H1 (cell line): ENCODE measurements around the gene MAP7D2. TPM values are rescaled to one million over a fixed set of nuclear protein-coding genes. Genes with fewer than 3 reads are reported as not detected.
"Not testable (repeated sequence)": the region's sequence is repeated elsewhere in the genome, so short reads cannot be mapped to it uniquely, and the experiment has no call there.

Experiments used
- CTCF ChIA-PET: fragments of 300-600 bp; sonication (Branson Sonifier 250); formaldehyde crosslinking; loops from one replicate; lab custom pipeline; 2021; ENCODE audit not compliant: partially characterized antibody; lab: Charles Lee
- POLR2A ChIA-PET: fragments of 300-600 bp; sonication (Branson Sonifier 250); formaldehyde crosslinking; loops from one replicate; lab custom pipeline; 2021; ENCODE audit warnings: inconsistent platforms; ENCODE audit not compliant: partially characterized antibody; lab: Charles Lee
- DNase-seq, 2 experiments: peaks; one replicate each; pipeline versions ENCODE4 v3.0.0 to v3.0.0-alpha.2; 2010 to 2022; ENCODE audit warnings: low spot score in 2 of 2, low read depth in 1 of 2, mixed read lengths in 1 of 2
- FAIRE-seq: peaks from 2 replicates; lab custom pipeline; 2011; peaks lifted over from hg19 to GRCh38; lab: Jason Lieb, UNC
- H2AFZ ChIP-seq: 2 replicates; pipeline ENCODE4 v1.8.1; 2012; ENCODE audit warnings: low read length, inconsistent platforms
- H2AK5ac ChIP-seq: 2 replicates; pipeline ENCODE4 v1.6.1; 2013; ENCODE audit warnings: low read depth, low read length
- H2BK120ac ChIP-seq: replicated peaks from 2 replicates; pipeline ENCODE3; 2013; ENCODE audit warnings: low read depth, low read length, inconsistent platforms
- H2BK12ac ChIP-seq: 2 replicates; pipeline ENCODE4 v1.6.1; 2013; ENCODE audit warnings: low read depth, low read length
- H2BK15ac ChIP-seq: 2 replicates; pipeline ENCODE4 v1.6.1; 2013; ENCODE audit warnings: low read length
- H2BK20ac ChIP-seq: 2 replicates; pipeline ENCODE4 v1.6.1; 2013; ENCODE audit warnings: low read length
- H2BK5ac ChIP-seq: 2 replicates; pipeline ENCODE4 v1.6.1; 2013; ENCODE audit warnings: low read depth, low read length
- H3K14ac ChIP-seq: 2 replicates; pipeline ENCODE4 v1.6.1; 2013; ENCODE audit warnings: inconsistent platforms; ENCODE audit not compliant: insufficient read length
- H3K18ac ChIP-seq: 2 replicates; pipeline ENCODE4 v1.6.1; 2013; ENCODE audit warnings: low read length; ENCODE audit errors: extremely low read depth
- H3K23ac ChIP-seq: 2 replicates; pipeline ENCODE4 v1.6.1; 2013; ENCODE audit warnings: inconsistent platforms; ENCODE audit not compliant: insufficient read length
- H3K23me2 ChIP-seq: 2 replicates; pipeline ENCODE4 v1.6.1; 2013; ENCODE audit warnings: low read depth, low read length
- H3K27ac ChIP-seq: 2 replicates; pipeline ENCODE4 v1.6.1; 2011; ENCODE audit warnings: low read depth, low read length, inconsistent platforms
- H3K27me3 ChIP-seq, 4 experiments: replicated peaks in 1 of 4; 1 replicate in 1 of 4; 2 replicates in 3 of 4; pipeline versions ENCODE4 v1.6.1 to v1.8.1; 2011 to 2013; ENCODE audit warnings: low read length in 3 of 4, mild to moderate bottlenecking in 3 of 4, inconsistent platforms in 2 of 4, mixed read lengths in 2 of 4, moderate library complexity in 1 of 4; ENCODE audit not compliant: control insufficient read depth in 3 of 4, insufficient read depth in 3 of 4; ENCODE audit errors: extremely low read depth in 1 of 4
- H3K36me3 ChIP-seq, 4 experiments: 2 replicates each; pipeline versions ENCODE4 v1.6.1 to v1.8.1; 2011 to 2013; ENCODE audit warnings: mild to moderate bottlenecking in 4 of 4, low read length in 3 of 4, moderate library complexity in 2 of 4, control low read depth in 1 of 4, inconsistent platforms in 1 of 4; ENCODE audit not compliant: insufficient read depth in 4 of 4, control insufficient read depth in 2 of 4
- H3K4ac ChIP-seq: replicated peaks from 2 replicates; pipeline ENCODE3; 2013; ENCODE audit warnings: low read length, low read depth, mixed read lengths, inconsistent platforms; ENCODE audit not compliant: insufficient read length
- H3K4me1 ChIP-seq, 4 experiments: replicated peaks in 1 of 4; 1 replicate in 1 of 4; 2 replicates in 3 of 4; pipeline versions ENCODE4 v1.6.1 to v1.8.1; 2011 to 2013; ENCODE audit warnings: low read length in 3 of 4, inconsistent platforms in 2 of 4, mixed read lengths in 1 of 4; ENCODE audit not compliant: insufficient read depth in 4 of 4, control insufficient read depth in 3 of 4
- H3K4me2 ChIP-seq, 2 experiments: 2 replicates each; pipeline versions ENCODE4 v1.6.1 to v1.8.1; 2011 to 2013; ENCODE audit warnings: low read depth in 2 of 2, low read length in 2 of 2, control low read depth in 1 of 2, inconsistent platforms in 1 of 2, mild to moderate bottlenecking in 1 of 2; ENCODE audit not compliant: insufficient read depth in 1 of 2
- H3K4me3 ChIP-seq, 4 experiments: fragments of 200-600, 300-600 bp in 1 of 4; sonication (generic), shearing (Covaris generic), sonication (Bioruptor Twin) in 1 of 4; 2 replicates each; pipeline versions ENCODE4 v1.5.1 to v1.8.1; 2011 to 2016; ENCODE audit warnings: low read length in 4 of 4, low read depth in 3 of 4, control low read depth in 2 of 4, inconsistent platforms in 2 of 4, mild to moderate bottlenecking in 2 of 4, mixed read lengths in 1 of 4, moderate library complexity in 1 of 4; ENCODE audit not compliant: insufficient read depth in 2 of 4; ENCODE audit errors: extremely low read depth in 1 of 4
- H3K56ac ChIP-seq: replicated peaks from 2 replicates; pipeline ENCODE3; 2013; ENCODE audit warnings: low read depth, mild to moderate bottlenecking, mixed read lengths, low read length, inconsistent platforms; ENCODE audit not compliant: insufficient read length
- H3K79me1 ChIP-seq: 2 replicates; pipeline ENCODE4 v1.6.1; 2013; ENCODE audit warnings: low read depth, low read length, control low read depth
- H3K79me2 ChIP-seq, 2 experiments: 2 replicates each; pipeline versions ENCODE4 v1.6.1 to v1.8.1; 2012 to 2013; ENCODE audit warnings: low read length in 2 of 2, mild to moderate bottlenecking in 2 of 2, inconsistent platforms in 1 of 2; ENCODE audit not compliant: insufficient read depth in 2 of 2, control insufficient read depth in 1 of 2
- H3K9ac ChIP-seq, 4 experiments: replicated peaks in 1 of 4; 1 replicate in 1 of 4; 2 replicates in 3 of 4; pipeline versions ENCODE4 v1.6.1 to v1.8.1; 2011 to 2013; ENCODE audit warnings: low read depth in 3 of 4, low read length in 3 of 4, control low read depth in 2 of 4, mild to moderate bottlenecking in 2 of 4, moderate library complexity in 2 of 4, inconsistent platforms in 1 of 4; ENCODE audit errors: extremely low read depth in 1 of 4
- H3K9me3 ChIP-seq, 2 experiments: 2 replicates each; pipeline versions ENCODE4 v1.6.1 to v1.8.1; 2012 to 2013; ENCODE audit warnings: mild to moderate bottlenecking in 2 of 2, moderate library complexity in 2 of 2, control low read depth in 1 of 2, inconsistent platforms in 1 of 2, low read depth in 1 of 2, low read length in 1 of 2, mixed read lengths in 1 of 2; ENCODE audit not compliant: insufficient read depth in 2 of 2
- H4K20me1 ChIP-seq, 2 experiments: replicated peaks in 1 of 2; 2 replicates each; pipeline versions ENCODE3 to v1.8.1; 2011 to 2013; ENCODE audit warnings: inconsistent platforms in 2 of 2, low read length in 2 of 2, mild to moderate bottlenecking in 1 of 2; ENCODE audit not compliant: insufficient read depth in 2 of 2, control insufficient read depth in 1 of 2
- H4K5ac ChIP-seq: 2 replicates; pipeline ENCODE4 v1.6.1; 2013; ENCODE audit warnings: low read length, low read depth, mixed read lengths, inconsistent platforms; ENCODE audit not compliant: insufficient read length
- H4K8ac ChIP-seq: 2 replicates; pipeline ENCODE4 v1.8.0; 2013; ENCODE audit warnings: mild to moderate bottlenecking, moderate library complexity, low read length, inconsistent platforms; ENCODE audit not compliant: insufficient read depth; ENCODE audit errors: extremely low read depth
- H4K91ac ChIP-seq: replicated peaks from 2 replicates; pipeline ENCODE3; 2013; ENCODE audit warnings: low read length, mixed read lengths, inconsistent platforms; ENCODE audit not compliant: insufficient read length
- WGBS, 2 experiments: shearing (Covaris generic) in 1 of 2; methylation state at CpG; one replicate each; pipeline versions ENCODE4 v1.1.6 to v1.1.7; 2013 to 2015; ENCODE audit warnings: low lambda C conversion rate in 2 of 2, mixed read lengths in 2 of 2, inconsistent platforms in 1 of 2, low coverage in 1 of 2, missing lambda C conversion rate in 1 of 2; ENCODE audit not compliant: insufficient replicate concordance in 2 of 2, insufficient coverage in 1 of 2, insufficient read length in 1 of 2; ENCODE audit errors: extremely low coverage in 1 of 2, missing lambda C conversion rate in 1 of 2; 5-methylcytosine and 5-hydroxymethylcytosine counted together
- polyA plus RNA-seq, 7 experiments: library from polyadenylated mRNA; depleted of rRNA in 3 of 7; stranded (reverse) in 5 of 7; unstranded in 2 of 7; fragments of >200 nt in 5 of 7; fragments of 200-250 nt in 2 of 7; gene quantifications; 1 replicate in 5 of 7; 2 replicates in 1 of 7; 4 replicates in 1 of 7; pipeline versions ENCODE4 v1.2.1 to v1.2.3, GENCODE V29; 2011 to 2013; ENCODE audit warnings: missing spikeins in 2 of 7, mixed read lengths in 2 of 7
- total RNA-seq: library from RNA; stranded (reverse); fragmentation: NEBNext Ultra II Directional; extraction: Animal tissue kit (Norgen Biotek cat#: 25700); gene quantifications from 2 replicates; pipeline ENCODE4 v1.2.1, GENCODE V29; 2021

Gene MAP7D2
- total and polyA plus RNA-seq, 2 of the 8 experiments (the other 6 are each of a cell fraction or from before 2014, with no cell fraction given): 0.65 to 0.83 TPM

GRCh38 chrX:20127440-20127839, 10.7 kb upstream of the MAP7D2 start:
- H3K27me3 ChIP-seq, H4K20me1 ChIP-seq, H2BK20ac ChIP-seq, H3K4me1 ChIP-seq, H4K8ac ChIP-seq, H2BK120ac ChIP-seq, H2BK12ac ChIP-seq, H3K9ac ChIP-seq, CTCF ChIA-PET, H2BK5ac ChIP-seq, H4K91ac ChIP-seq, H2BK15ac ChIP-seq, H2AFZ ChIP-seq, H3K9me3 ChIP-seq, H3K79me1 ChIP-seq, H3K18ac ChIP-seq, H3K56ac ChIP-seq, H3K23me2 ChIP-seq, DNase-seq, H3K14ac ChIP-seq, H4K5ac ChIP-seq, H3K4me3 ChIP-seq, H3K4ac ChIP-seq, H2AK5ac ChIP-seq, POLR2A ChIA-PET, H3K79me2 ChIP-seq, H3K23ac ChIP-seq, H3K4me2 ChIP-seq, H3K27ac ChIP-seq: not testable (repeated sequence)
- FAIRE-seq: peak; percentile 99
- WGBS, 2 experiments: 56% methylated on average over 3 of the region's 3 CpGs; no CpG with 5 or more reads in 1 of the 2 experiments
- peaks cover 0 to 42% (median 10%) of the 10 kb centered on the region in 4 experiments; a peak in 3 of 8 replicates for H3K36me3 ChIP-seq

GRCh38 chrX:20126833-20127232, 10.1 kb upstream of the MAP7D2 start:
- H3K4me1 ChIP-seq, H2BK15ac ChIP-seq, H3K9me3 ChIP-seq, H2AFZ ChIP-seq, H4K8ac ChIP-seq, H3K27ac ChIP-seq, H3K4me2 ChIP-seq, H3K9ac ChIP-seq, POLR2A ChIA-PET, CTCF ChIA-PET, H3K56ac ChIP-seq, DNase-seq, H3K79me1 ChIP-seq, H4K91ac ChIP-seq, H2BK20ac ChIP-seq, H3K27me3 ChIP-seq, H2BK5ac ChIP-seq, H4K20me1 ChIP-seq, H3K14ac ChIP-seq, H2AK5ac ChIP-seq, H4K5ac ChIP-seq, H2BK12ac ChIP-seq, FAIRE-seq, H2BK120ac ChIP-seq, H3K79me2 ChIP-seq, H3K23ac ChIP-seq, H3K18ac ChIP-seq, H3K4me3 ChIP-seq, H3K4ac ChIP-seq, H3K23me2 ChIP-seq: not testable (repeated sequence)
- no CpG with 5 or more reads among the region's 1 CpG for WGBS, 2 experiments
- H3K36me3 ChIP-seq: peaks cover 0 to 36% (median 7%) of the 10 kb centered on the region in 4 experiments; a peak in 3 of 8 replicates
